ENCODE results near the gene SIN3B.

- no peak for TF ChIP-seq POLR2AphosphoS5 (IDR thresholded peaks at IDR 0.05; ENCODE audit: low read depth, low read length)
- TF ChIP-seq POLR2A (IDR thresholded peaks at IDR 0.05; ENCODE audit: low read depth, low read length): no peak
- TF ChIP-seq TAF1 (IDR thresholded peaks at IDR 0.05; ENCODE audit: borderline replicate concordance, low read depth, low read length): no peak
Observed at GRCh38 chr19:16820056-16820455, 9.1 kb upstream of the SIN3B start.
